HG02938 (cell line): ENCODE data around the gene CD81.

Experiments used
- ATAC-seq: cut with Tn5 transposase; IDR thresholded peaks from one replicate; pipeline ENCODE4 v1.9.1; 2021; ENCODE audit warnings: mild to moderate bottlenecking, moderate library complexity; ENCODE audit not compliant: unreplicated experiment

CD81 gene

DNA sequence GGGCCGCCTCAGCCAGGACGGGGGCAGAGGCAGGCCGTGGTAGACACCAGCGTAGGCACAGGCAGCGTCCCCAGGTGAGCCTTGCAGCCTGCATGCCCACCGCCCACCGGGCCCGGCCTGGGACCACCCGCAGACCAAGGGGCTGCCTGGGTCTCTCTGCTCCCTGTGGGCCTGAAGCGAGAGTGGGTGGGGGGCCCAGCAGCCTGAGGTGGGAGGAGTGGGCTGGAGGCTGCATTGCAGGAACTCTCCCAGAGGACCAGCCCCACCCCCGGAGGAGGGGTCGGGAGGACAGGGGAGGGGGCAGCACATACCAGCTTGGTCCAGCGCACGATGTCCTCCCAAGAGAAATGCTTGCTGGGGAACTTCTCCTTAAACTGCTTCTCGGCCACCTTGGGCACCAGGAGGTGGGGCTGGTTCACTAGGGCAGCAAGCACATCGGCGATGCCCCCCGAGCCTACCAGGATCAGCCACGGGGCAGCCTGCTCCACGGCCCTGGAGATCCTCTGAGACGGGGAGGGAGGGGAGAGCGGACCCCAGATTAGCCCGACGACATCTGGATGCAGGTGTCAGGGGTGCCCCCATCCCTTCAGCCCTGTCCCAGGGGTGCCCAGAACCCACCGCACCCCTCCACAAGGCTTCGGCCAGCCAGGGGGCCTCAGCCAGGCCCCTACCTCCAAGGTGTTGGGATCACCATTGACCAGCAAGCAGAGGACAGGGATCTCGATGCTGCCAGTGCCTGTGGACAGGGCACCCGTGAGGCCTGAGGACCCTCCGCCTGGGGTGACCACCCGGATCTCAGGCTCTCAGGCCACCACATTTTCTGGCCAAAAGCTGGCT is 41.0 kb downstream of the CD81 start:
- no peak for ATAC-seq

DNA sequence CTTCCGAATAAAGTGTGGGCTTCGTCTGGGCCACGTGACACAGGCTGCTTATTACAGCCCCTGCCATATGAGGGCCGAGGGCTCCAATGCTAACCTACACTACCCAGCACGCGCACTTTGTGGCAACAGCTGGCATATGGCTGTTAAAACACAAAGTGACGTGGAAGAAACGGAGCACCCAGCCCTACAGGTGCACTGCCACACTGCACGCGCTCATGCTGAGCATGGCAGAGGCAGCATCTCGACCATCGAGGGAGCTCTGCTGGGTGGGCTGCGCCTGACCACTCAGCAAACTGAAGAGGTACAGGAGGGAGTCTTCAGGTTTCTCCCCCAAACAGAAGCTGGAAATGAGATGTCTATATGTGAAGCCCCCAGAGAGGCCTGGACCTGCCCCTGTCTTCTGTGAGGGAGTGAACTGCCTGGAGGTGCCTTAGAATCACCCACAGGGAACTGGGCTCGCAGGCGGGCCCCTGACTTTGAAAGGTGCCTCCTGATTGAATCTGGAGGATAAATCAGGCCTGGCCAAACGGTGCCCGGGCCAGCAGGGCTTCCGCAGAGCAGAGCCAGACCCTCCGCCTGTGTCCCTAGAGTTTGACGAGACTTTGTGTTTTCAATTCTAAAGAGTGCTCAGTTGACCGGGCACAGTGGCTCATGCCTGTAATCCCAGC is 41.7 kb downstream of the CD81 start:
- ATAC-seq = no peak

DNA sequence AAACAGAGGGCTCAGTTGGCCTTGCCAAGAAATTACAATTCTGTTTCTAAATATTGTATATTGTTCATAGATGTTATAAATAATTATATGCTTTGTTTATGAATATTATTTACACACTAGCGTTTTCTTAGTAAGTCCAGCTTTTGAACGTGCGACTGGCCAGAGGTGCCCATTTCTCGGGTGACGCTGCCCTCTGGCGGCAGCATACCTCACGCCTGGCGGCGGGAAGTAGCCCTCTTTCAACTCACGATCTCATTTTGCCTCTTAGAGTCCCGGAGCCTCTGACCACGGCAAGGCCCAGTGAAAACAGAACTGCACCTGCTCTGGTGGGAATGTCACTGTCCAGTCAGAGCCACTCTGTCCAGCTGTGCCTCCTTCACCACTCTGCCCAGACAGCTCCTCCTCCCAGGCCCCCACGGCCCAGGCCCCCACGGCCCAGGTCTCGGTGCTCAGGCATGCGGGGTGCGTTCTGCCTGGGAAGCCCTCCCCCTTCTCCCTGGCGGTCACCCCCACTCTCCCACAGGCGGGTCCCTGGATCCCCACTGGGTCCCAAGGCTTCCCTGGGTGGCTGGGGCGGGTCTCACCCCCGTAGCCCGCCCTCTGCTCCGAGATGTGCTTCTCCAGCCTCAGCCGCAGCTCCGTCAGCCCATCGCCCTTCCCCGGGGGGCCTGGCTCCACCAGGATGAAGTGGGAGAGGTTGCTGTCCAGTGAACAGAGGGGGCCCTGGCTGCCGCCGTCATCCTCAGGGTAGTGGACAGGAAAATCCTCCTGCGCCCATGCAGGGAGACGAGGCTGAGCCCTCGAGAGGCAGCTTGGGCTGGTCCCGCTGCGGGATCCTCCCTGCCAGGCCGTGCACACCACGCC is 42.8 kb downstream of the CD81 start:
- ATAC-seq = no peak

DNA sequence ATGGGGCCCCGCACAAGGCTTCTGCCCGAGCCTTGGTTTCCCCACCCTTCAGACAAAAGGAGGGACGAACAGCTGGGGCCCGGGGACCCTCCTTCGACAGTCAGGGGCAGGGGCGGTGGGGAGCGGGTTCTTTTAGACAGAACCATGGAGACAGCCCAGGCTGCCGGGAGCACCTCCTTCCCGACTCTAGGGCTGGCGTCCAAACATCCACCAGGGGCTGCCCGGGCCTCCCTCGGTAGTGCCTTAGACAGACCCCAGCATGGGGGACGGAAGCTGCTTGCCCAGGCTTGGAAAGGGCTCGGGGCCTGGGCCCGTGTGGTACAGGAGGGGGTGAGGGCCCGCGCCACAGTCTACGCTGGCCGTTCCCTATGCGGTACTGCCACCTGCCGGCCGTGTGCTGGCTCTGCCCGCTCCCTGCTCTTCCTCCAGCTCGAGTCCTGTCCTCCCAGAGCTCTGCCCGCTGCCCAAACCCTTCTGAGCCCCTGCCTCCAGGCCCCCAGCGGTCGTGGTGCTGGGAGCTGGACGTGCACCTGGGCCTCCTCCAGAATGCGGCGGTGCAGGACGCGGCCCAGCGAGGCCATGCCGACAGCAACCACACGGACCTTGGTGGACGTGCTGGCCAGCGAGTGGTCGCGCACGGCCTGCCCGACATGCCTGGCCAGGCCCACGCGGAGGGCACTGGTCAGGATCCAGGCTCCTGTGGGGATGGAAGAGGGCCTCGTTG is 43.6 kb downstream of the CD81 start:
- no peak for ATAC-seq

DNA sequence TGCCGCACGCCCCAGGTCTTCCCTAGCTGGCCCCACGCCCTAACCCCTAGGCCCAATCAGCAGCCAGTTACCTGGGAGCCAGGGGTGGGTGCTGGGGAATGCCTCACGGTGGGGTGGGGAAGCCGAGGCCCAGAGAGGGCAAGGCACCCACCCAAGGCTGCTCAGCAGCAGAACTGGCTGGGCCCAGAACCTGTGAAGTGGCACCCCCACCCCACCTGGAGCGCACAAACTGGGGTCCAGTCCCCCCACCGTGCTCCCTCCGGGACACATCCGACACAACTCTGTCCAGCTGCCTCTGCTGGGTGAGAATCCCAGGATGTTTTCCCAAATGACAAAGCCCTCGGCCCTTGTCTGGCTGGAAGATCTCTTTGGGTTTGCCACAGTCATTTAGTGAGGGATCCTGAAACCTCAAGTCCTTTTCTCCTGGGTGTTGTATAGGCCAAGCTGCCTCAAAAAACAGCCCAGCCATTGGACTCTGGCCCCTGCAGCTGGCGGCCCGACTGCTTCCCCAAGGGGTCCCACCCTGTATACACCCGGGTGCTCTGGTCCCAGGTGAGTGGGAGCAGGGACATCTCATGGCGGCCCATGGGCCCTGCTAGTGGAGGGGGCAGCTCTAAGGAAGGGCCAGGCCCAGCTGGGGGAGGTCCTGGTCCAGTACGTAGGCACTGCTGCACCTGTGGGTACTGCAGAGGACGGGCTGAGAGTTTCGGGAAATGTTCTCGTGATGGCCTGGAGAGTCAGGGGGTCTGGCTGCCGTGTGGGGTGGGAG is 44.3 kb downstream of the CD81 start:
- ATAC-seq = no peak

DNA sequence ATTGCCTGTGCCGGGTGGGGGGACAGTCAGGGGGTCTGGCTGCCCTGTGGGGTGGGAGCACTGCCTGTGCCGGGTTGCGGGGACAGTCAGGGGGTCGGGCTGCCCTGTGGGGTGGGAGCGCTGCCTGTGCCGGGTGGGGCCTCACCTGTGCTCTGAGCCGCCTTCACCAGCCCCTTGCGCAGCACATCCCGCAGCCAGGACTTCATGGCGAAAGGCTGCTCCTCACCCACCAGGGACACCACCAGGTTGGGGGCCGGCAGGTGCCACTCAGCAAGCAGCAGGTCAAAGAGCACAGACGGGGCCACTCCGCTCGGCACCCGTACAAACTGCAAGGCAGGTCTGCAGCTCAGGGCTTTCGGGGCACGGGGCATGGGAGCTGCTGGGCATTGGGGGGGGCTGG is 44.9 kb downstream of the CD81 start:
- ATAC-seq = no peak

DNA sequence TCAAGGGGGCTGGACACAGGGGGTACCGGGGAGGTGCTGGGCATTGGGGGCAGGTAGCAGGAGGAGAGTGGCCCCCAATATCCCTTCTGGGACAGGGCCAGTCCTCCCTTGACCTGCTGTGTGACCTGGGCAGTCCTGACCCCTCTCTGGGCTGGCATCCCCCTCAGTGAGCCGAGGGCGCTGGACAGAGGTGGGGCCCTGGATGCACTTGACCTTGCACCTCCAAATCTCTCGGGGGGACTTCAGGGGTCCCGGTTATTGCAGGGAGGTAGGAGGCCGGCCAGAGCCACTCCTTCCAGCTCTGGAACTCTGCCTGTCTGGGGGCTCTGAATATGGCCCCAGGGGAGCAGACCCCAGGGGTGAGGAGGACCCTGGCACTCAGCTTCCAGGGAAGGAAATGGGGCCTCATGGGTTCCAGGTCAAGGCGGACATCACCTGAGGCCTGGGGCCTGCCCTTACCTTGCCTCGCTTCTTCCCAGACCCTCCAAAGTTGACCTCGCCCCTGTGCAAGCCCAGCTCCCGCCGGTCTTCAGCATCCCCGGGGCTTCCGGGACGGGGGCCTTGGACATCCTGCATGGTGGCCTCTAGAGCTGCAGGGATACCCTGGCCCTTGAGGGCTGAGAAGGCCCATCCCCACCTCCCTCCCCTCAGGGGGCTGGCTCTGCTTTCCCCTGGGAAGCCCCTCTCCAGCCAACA is 45.5 kb downstream of the CD81 start:
- no peak for ATAC-seq

DNA sequence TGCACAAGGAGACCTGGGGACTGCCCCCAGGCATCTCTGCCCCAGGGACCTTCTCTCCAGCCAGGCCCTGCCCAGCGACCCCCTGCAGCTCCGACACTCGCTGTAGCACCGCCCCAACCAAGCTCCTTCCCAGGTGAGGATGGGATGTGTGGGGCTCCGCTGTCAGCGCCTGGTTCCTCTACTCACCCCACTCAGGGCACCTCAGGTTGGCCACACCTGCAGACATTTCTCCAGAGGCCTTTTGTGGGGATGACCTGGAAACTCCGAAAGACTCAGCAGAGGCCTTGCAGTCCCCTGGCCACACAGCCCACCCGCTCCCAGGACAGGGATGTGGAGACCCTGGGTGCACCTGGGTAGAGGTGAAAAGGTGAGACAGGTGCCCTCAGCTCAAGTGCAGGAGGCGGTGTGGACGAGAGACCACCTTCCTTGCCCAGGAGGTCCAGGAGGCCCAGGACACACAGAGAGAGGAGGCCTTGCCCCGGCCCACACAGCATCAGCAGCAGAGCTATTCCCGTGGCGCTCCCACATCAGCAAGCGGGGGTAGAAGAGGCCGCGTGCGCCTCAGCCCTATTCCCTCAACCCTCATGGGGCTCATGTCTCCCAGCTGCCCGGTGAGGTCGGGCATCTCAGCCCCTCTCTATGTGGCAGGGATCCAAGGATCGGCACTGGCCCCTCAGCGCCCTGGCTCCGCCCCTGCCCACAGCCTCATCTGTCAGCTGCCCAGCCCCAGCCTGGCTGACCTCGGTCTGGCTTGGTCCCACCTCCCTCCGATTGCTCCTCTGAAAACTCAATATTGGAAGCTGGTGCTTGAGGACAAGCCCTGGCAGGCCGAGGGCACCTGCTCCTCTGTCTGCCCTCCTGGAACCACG is 46.3 kb downstream of the CD81 start:
- ATAC-seq = no peak

DNA sequence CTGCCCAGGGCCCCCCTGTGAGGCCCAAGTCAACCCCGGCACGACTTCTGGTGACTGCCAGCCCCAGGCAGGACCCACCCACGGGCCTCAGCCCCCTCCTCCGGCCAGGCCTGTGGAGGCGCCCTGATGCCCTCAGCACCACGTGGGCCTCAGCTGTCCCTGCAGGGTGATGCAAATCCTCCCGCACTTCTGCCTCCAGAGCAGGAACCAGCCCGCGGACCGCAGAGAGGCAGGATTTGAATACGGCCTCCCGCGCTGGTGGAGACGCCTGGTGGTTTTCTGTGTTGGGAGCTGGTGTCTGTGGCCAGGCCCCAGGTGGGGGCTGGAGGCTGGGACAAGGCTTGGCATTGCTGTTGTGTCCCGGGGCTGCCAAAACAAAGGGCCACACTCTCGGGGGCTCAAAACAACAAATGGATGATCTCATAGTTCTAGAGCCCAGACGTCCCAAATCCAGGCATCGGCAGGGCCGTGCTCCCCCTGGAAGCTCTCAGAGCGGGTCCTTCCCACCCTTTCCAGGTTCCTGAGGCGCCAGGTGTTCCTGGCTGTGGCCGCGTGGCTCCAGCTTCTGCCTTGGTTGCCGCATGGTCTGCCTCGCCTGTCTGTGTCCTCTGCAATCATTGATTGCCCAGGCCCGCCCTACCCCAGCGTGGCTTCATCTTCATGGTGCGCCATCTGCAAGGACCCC is 47.8 kb downstream of the CD81 start:
- no peak for ATAC-seq

DNA sequence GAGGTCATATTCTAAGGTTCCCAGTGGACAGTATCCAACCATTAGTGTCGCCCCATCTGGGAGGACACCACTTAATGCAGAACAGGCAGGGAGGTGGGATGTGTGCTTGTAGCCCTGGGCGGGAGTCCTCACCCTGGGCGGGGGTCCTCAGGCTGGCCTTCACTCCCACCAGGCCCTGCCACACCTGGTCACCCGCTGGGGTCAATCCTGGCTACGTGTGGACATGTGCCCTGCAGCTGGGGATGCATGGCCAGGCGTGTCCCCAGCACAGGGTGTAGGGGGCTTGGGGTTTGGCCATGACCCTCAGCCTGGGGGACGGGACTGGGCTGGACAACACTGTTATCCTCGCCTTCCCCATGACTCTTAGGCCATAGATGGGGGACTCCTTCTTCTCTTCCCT is 48.4 kb downstream of the CD81 start:
- ATAC-seq = no peak

DNA sequence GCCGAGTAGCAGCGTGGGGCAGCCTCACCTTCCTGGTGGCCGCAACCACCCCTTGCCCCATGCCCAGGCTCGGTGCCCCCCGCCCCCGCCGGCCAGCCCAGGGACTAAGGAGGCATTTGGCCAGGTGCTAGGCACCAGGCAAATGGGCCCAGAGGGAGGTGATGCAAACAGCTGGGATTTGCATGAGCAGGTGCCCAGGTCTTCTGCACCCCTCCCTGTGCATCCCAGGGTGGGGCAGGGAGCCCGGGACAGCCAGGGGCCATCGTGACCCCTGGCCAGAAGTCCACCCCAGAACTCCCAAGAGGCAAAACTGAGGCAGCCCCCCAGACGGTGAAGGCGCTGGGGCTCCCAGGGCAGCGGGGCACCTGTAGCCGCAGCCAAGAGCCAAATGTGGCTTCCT is 49.1 kb downstream of the CD81 start:
- no peak for ATAC-seq

DNA sequence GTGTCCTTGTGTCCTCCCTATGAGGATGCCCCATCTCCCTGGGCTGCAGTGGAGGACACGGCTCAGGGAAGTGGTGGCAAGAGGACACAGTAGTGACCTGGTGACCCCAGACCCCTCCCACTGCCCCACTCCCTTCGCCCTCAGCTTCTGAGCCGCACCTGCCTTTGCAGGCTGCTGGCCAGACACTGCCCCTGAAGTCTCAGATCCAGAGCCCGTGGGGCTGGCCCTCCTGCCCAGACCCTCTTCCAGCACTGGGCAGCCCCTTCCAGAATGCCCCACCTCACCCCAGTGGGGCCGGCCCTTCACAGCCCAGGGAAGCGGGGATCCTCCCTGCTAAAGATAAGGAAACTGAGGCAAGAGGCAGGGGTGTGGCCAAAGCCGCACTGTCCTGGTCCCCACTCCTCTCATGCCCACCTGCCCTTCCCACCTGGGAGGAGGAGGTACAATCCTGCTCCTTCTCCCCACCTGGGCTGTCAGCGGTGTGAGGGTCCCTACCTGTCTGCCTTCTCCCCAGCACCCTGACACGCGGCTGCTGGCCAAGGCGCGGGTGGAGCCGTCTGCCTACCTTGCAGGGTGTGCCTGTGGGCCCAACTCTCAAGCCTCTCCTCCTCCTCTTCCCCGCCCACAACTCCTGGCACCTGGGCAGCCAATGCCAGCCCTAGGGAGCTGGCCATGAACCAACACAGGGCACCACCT is 49.9 kb downstream of the CD81 start:
- no peak for ATAC-seq

DNA sequence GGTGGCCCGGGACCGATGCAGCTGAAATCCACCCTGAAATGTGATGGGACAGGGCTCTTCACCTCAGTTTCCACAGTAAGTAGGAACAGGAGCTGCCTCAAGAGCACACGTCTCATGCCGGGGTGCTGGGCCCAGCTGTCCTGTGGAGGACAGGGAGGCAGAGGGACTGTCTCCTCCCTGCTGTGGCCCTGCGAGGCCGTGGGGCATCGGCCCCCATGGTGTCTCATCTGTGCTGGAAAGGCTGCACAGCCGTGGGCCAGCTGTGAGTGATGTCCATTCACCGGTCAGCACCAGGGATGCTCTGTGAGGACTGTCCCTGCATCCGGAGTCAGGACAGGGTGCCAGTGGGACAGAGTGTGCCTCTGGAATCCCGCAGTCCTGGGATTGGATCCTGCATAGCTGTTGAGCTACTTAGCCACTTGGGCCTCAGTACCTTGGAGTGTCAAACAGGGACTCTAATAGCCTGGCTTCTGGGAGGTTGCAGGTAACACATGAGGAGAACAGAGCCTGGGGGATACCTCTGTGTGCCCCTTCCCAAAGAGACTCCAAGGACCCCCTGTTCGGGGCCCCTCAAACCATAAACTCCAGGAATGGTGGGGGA is 50.7 kb downstream of the CD81 start:
- no peak for ATAC-seq

DNA sequence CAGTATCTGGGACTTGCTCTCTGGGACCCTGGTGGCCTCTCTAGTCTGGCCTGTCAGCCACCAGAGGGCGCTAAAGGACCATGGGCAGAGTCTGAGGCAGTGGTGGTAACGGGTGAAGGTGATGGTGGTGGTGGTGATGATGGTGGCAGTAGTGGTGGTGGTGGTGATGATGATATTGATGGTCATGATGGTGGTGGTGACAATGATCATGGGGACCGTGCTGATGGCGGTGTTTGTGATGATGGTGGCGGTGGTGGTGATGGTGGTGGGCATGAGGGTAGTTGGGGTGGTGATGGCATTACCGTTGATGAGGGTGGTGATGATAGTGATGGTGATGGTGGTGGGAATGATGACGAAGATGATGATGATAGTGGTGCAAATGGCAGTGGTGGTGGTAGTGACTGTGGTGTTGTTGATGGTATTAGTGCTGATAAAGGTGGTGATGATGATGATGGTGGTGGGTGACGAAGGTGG is 51.2 kb downstream of the CD81 start:
- no peak for ATAC-seq

DNA sequence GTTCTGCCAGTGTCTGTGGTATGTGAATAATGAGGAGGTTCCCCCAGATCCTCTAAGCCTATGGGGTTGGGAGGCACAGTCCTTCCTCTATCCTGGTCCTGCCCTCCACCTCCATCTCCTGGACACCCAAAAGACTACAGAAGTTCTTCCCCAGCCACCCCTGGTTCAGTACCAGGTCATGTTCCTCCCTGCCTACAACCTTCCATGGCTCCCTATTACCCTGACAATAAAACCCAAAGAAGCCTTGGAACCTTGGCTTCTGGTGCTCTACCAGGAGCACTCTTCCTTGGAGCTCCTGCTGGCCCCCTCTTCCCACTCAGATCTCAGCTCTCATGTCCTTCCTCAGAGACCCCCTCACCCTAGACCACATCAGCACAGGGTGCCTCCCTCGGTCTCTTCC is 54.3 kb downstream of the CD81 start:
- no peak for ATAC-seq

DNA sequence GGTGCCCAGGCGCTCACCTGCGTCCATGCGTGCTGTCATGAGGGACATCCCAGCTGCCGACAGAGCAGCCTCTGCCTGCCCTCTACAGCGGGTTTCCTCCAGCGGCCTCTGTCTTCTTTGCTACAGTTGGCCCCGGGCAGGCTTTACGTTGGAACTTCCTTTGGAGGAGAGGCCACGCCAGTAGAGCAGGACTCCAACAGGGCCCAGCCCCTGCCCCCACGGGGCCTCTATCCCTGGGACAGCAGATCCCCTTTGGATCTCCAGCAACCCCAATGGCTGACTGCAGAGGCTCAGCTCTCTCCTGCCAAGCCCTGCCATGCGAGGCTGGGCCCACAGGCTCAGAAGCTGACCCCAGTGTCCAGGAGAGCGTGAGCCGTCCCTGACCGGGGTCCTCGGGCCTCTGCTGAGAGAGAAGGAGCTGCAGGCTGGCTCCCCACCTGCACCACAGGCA is 55.1 kb downstream of the CD81 start:
- ATAC-seq = no peak

DNA sequence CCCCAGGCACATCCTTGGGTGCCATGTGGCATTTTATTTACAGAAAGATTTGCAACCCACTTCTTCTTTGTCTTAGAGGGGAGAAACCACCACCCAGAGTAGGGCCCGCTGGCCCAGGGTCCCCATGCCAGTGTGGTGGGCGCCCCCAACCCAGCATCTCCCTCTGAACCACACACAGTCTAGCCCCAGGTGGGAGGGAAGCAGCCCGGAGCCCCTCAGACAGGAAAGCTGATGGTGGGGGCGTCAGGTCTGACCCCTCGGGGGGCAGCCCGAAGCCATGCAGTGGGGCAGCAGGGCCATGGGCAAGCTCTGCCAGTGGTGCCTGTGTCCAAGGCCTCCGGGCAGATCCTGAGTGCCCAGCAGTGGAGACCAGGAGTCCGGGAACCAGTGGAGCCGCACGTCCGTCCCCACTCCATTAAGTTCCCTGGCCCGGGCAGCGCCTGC is 55.5 kb downstream of the CD81 start:
- ATAC-seq = no peak
